ENCODE measurements around the gene KRR1.
"Not testable (repeated sequence)": the region's sequence is repeated elsewhere in the genome, so short reads cannot be mapped to it uniquely, and the experiment has no call there.

Gene KRR1

DNA sequence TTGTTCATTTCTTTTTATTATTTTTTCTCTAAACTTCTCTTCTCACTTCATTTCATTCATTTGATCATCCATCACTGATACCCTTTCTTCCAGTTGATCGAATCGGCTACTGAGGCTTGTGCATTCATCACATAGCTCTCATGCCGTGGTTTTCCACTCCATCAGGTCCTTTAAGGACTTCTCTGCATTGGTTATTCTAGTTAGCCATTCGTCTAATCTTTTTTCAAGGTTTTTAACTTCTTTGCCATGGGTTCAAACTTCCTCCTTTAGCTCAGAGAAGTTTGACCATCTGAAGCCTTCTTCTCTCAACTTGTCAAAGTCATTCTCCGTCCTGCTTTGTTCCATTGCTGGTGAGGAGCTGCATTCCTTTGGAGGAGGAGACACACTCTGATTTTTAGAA is 10.7 kb upstream of the KRR1 start:
- not testable (repeated sequence) for DNase-seq

DNA sequence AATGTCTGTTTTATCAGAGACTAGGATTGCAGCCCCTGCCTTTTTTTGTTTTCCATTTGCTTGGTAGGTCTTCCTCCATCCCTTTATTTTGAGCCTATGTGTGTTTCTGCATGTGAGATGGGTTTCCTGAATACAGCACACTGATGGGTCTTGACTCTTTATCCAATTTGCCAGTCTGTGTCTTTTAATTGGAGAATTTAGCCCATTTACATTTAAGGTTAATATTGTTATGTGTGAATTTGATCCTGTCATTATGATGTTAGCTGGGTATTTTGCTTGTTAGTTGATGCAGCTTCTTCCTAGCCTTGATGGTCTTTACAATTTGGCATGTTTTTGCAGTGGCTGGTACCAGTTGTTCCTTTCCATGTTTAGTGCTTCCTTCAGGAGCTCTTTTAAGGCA is 9.8 kb upstream of the KRR1 start:
- DNase-seq = not testable (repeated sequence)

DNA sequence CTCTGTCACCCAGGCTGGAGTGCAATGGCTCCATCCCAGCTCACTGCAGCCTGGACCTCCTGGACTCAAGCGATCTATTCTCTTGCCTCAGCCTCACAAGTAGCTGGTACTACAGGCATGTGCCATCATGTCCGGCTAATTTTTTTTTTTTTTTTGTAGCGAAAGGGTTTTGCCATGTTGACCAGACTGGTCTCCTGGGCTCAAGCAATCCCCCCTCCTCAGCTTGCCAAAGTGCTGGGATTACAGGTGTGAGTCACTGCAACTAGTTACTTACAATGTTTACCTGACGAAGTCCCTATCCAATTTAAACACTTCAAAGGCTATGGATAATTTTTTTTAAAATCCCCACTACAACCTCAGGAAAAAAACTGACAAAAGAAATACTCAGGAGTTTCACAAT is 1.8 kb downstream of the KRR1 start:
- DNase-seq = no peak

DNA sequence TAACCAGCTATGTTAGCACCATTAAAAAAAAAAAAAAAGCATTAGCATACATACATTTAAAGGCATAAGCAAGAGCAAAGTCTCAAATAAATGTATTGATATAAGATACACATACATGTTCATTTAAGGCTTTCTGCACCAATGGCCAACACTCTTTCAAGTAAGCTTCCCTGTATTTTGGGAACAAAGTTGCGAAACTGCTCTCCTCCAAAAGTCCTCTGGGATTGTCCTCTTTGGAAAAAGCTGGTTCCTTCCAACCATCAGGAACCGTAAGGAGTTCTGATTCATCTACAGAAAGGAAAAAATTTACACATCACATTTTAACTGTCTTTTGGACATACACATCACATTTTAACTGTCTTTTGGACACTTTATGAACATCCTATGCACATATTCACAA is 3.2 kb downstream of the KRR1 start:
- no peak for DNase-seq

- no peak for DNase-seq
These were observed 4.3 kb downstream of the KRR1 start for GRCh38 chr12:75507086-75507485.

DNA sequence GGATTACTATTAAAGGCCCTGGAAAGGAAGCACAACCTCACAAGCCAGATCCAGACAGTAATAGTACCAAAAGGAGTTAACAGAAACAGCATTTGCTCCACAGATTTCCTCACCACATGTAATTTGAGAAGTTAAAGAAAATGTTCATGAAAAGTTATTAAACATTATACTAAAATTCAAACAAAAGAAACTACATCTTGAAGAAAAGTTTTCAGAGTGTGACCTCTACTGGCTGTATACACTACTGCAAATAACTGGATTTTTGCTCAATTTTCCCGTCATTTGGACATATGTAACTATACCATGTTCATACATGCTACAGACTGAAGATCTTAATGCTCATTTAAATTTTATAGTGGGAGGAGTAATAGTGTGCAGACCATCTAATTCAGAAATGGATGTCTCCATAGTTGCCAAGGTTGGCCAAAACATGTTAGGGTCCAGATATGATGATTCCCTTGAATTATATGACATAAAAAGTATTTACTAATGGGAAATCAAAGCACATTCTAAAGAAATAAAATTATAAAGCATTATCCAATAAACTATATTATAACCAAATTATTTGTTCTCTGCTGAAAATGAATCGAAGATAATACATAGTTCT is 5.6 kb downstream of the KRR1 start:
- DNase-seq = peak; percentile 53

DNA sequence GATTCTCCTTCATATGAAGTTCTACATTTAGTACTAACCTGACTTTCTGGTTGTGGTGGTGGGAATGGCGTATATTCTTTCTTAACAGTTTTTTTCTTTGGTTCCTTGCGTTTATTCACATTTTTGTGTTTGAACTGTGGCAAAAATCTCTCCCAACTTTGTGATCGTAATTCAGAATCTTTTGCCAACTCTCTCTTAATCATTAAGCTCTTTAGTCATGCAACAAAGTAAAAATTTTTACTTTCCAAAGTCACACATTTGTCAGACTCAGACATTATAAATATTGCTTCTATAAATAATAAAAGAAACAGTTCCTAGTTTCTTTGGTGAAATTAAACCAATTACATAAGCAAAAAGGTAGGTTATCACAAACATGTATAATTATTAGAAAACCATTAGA is 7.5 kb downstream of the KRR1 start:
- no peak for DNase-seq

DNA sequence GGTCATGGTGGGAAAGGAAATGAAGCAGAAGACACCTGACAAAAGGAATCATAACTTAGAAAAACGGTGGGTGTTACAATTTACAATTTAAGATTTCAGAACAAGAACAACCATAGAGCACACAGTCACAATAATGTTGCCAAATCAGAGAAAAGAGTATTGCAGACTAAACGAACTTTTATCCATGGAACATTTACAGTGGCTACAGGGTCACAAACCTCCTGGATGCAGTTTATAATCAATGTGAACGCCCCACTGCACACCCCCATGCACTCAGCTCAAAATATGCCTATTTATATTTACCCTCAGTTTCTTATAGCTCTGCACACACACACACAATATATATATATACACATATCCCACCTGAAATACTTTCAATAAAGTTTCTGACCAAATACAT is 8.0 kb downstream of the KRR1 start:
- no peak for DNase-seq

GRCh38 chr12:75491169-75491568 is 20.2 kb downstream of the KRR1 start:
- DNase-seq = no peak

DNA sequence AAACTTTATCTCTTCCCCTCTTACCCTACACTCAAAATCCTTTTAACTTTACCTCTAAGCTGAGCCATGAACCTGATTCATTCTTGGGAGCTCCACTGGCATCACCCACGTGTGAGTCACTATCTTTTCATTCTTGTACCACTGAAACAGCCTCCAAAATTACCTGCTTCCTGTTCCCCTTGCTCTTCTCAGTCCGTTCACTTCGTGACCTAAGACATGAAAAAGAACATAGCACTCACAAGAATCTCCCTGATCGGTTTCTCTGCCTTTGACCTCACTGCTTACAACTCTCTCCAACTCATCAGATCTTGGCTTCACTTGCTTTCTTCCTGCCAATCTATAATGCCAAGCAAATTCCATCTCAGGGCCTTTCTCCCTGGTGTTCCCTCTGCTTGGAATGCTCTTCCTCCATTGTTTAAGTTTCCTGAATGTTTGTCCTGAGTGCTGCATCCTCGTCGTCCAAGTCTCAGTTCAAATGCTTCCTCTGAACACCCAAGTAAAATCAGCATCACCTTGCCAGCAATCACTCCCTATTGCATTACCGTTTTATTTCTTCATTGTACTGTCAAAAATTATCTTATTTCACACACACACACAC is 21.7 kb downstream of the KRR1 start:
- DNase-seq = no peak

DNA sequence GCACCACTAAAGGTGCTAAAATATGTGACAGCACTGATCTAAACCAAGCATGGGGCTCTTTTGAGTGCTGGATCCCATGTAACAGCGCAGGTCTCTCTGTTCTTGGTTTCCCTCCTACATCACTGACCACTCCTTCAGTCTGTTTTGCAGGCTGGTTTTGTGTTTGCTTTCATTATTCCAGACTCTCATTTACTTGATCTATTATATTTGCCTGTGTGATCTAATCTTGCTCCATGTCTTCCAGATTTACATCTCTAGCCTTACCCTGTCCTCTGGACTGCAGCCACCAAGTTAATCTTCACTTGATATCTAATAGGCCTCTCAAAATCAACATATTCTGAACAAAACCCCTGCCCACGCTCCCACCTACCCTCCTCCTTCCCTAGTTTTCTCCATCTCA is 22.2 kb downstream of the KRR1 start:
- no peak for DNase-seq

DNA sequence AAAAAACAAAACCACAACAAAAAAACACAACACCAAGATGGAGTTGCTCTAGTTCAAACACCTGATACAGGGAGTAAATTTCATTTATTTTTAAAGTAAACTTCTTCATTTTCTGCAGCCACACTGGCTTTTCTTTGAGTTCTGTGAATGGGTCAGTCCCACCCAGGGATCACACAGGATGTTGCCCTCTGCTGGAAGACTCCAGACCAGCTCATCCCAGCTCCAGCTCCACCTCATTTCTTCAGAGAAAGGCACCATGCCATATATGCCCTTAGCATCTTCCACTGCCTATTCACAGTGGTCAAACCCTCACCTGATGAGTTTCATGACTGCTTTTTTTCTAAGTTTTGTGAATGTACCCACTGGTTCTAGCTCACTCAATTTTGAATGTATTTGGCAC is 22.9 kb downstream of the KRR1 start:
- DNase-seq = peak; percentile 37

DNA sequence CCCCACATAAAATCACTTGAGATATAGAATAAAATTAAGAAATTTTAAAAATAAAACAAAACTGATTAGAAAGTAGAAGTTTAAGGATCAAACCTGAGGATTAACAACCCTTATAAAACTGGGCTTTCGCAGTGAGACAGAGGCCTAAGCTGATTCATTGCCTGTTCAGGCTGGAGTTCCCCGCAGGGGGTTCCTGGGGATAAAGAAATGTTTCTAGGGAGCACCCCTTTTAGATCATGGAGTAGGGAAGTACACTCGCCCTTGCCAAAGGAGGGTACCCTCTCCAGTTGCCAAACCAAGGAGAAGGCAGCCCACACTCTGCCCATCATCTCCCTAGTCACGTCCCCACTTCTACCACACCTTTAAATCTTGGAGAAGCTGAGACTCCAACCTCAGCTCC is 24.1 kb downstream of the KRR1 start:
- no peak for DNase-seq

DNA sequence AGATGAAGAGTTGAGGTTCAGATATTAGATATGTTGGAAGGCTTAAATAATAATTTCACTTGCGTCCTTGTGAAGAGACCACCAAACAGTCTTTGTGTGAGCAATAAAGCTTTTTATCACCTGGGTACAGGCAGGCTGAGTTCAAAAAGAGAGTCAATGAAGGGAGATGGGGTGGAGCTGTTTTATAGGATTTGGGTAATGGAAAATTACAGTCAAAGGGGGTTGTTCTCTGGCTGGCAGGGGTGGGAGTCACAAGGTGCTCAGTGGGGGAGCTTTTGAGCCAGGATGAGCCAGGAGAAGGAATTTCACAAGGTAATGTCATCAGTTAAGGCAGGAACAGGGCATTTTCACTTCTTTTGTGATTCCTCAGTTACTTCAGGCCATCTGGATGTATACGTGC is 27.0 kb downstream of the KRR1 start:
- not testable (repeated sequence) for DNase-seq

GRCh38 chr12:75483431-75483830 is 28.0 kb downstream of the KRR1 start:
- DNase-seq = no peak

DNA sequence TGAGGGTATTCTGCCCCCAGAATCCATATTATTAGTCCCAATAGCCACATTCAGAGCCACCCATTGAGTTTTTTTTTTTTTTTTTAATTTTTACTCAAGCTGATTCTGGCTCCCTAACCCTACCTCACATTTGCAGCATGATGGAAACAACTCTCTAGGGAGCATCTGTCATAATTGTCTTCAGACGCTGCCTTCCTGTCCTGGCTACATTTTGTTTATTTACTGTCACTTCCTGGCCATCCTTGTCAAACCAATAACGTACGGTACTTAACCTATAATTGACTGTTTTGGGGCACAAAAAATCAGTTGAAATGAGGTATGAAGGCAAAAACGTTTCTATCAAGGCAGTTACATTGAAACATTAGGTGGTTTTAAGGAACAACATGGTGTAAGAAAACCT is 28.8 kb downstream of the KRR1 start:
- DNase-seq = peak; percentile 74

- DNase-seq = peak; percentile 52
These were observed 29.6 kb downstream of the KRR1 start for GRCh38 chr12:75481774-75482173.

- no peak for DNase-seq
These were observed 30.2 kb downstream of the KRR1 start for GRCh38 chr12:75481013-75481705.

- peak; percentile 89 for DNase-seq
These were observed 30.9 kb downstream of the KRR1 start, which contains the start of gene GLIPR1 for GRCh38 chr12:75480469-75480949. Gene GLIPR1, plus strand, starts transcription at chr12:75480755. Its CDS starts 126 bp downstream, at chr12:75480881.

- peak; percentile 53 for DNase-seq
These were observed 31.4 kb downstream of the KRR1 start for GRCh38 chr12:75479963-75480461.

DNA sequence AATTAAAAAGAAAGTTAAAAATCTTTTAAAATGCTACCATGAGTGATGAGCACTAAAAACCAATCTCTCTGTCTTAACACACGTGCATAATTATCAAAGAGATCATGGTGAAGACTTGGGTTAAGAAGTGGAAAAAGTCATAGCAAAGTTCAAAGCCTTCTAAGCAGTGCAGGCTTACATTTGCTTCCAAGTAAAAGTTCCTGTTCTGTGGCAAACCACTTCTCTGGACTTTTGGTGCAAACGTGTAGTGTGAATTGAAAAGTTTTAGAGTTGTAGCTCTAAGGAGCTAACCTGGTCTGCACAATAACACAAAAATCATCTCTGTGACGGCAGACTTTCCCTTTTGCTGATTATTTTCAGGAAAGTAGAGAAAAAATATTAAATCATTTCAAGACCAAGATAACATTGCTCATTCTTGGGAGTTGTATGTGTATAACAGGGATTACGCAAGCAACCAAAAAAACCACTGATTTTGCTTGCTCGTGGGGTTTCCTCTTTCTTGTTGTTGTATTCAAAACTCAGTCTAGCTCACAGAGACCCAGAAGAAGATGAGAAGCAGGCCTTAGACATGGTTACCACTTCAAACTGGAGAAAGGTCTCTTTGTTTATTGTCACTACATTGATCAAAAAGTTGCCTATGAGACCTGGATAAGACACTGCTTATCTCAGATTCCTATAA is 33.2 kb downstream of the KRR1 start:
- DNase-seq = peak; percentile 74

DNA sequence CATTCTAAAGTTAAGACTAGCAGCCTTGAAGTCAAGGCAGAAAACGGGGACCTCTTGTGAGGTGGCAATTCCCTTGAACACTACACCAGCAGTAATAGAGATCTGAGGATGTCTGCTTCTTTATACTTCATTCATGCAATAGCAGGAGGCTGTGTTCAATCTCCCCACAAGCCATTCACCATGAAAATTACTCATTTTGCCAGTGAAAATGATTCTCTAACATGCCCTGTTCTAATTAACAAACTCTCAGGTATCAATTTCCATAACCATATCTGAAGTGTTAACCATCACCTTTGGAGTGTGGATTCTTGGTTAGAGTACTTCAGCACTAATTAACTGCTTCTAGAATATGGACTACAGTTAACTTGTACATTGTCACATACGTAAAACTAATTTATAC is 34.3 kb downstream of the KRR1 start:
- DNase-seq = no peak

DNA sequence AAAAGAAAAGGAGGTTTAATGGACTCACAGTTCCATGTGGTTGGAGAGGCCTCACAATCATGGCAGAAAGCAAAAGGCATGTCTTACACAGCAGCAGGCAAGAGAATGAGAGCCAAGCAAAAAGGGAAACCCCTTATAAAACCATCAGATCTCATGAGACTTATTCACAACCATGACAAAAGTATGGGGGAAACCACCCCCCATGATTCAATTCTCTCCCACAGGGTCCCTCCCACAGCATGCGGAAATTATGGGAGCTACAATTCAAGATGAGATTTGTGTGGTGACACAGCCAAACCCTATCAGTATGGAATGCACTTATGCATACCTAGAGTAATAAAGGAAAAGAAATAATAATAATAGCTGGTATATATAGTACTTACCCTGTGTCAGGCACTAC is 35.3 kb downstream of the KRR1 start:
- no peak for DNase-seq

DNA sequence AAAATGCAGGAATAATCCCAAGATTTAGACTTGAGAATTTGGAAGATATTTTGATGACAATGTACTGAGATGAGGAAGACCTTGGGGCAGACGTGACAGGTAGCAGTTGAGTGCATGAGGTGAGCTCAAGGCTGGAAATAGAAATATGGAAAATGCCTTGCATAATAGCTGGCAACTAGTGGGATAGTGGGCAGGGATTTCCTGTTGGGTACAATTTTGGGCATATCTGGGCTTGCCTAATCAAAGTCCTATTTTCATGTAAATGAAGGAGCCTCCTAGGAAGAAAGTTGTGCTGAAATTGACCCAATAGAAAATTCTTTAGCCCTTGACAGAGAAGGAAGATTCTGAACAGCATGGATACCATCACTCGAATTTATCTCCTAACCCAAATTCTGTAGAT is 37.3 kb downstream of the KRR1 start:
- DNase-seq = no peak

Measured in CD4-positive, alpha-beta T cell treated with Interleukin-21 for 1 hour (primary cell).